IPS-20b (cell line): ENCODE results near the gene TMEM233.
"Not testable (repeated sequence)": the region's sequence is repeated elsewhere in the genome, so short reads cannot be mapped to it uniquely, and the experiment has no call there.

Source experiments
- H3K27ac ChIP-seq: one replicate; pipeline ENCODE4 v1.5.1; 2013; ENCODE audit warnings: low read length
- H3K27me3 ChIP-seq: 2 replicates; pipeline ENCODE4 v1.6.1; 2013; ENCODE audit warnings: mild to moderate bottlenecking, low read length, inconsistent platforms; ENCODE audit not compliant: insufficient read depth
- H3K36me3 ChIP-seq: 2 replicates; pipeline ENCODE4 v1.6.1; 2013; ENCODE audit warnings: low read depth, mild to moderate bottlenecking, inconsistent platforms, low read length, moderate library complexity; ENCODE audit not compliant: insufficient read depth
- H3K4me1 ChIP-seq: 2 replicates; pipeline ENCODE4 v1.6.1; 2013; ENCODE audit warnings: mild to moderate bottlenecking, control low read depth, inconsistent platforms, low read length, moderate library complexity; ENCODE audit not compliant: insufficient read depth
- H3K4me3 ChIP-seq: 2 replicates; pipeline ENCODE4 v1.5.1; 2013; ENCODE audit warnings: mild to moderate bottlenecking, low read length, inconsistent platforms
- H3K9ac ChIP-seq: 2 replicates; pipeline ENCODE4 v1.6.1; 2013; ENCODE audit warnings: low read depth, mild to moderate bottlenecking, inconsistent platforms, low read length, moderate library complexity
- H3K9me3 ChIP-seq: 2 replicates; pipeline ENCODE4 v1.6.1; 2013; ENCODE audit warnings: mild to moderate bottlenecking, low read depth, low read length, inconsistent platforms; ENCODE audit not compliant: insufficient read depth

Gene TMEM233

GRCh38 chr12:119631930-119632678, 38.5 kb downstream of the TMEM233 start:
- Histone ChIP-seq H3K9ac (no peak overlapping the region), H3K27ac (no peak overlapping the region), H3K36me3 (no peaks in the 10 kb centered on the region), H3K4me1 (0 out of 2 replicates have a peak, but pooled peaks cover 3% of the 10 kb centered on the region), H3K4me3 (no peak overlapping the region), H3K9me3 (no peaks in the 10 kb centered on the region), H3K27me3 (no peaks in the 10 kb centered on the region; the same call in 1 of the 2 replicates)

- no peaks in the 10 kb centered on the region for H3K9me3 ChIP-seq
- no peaks in the 10 kb centered on the region for H3K36me3 ChIP-seq
- 0 out of 2 replicates have a peak, but pooled peaks cover 3% of the 10 kb centered on the region for H3K4me1 ChIP-seq
- no peaks in the 10 kb centered on the region; the same call in 1 of the 2 replicates for H3K27me3 ChIP-seq
- H3K9ac ChIP-seq: no peak overlapping the region
- H3K27ac ChIP-seq: no peak overlapping the region
- no peak overlapping the region for H3K4me3 ChIP-seq
These were observed 41.2 kb downstream of the TMEM233 start for GRCh38 chr12:119634743-119635142.

- Histone ChIP-seq H3K9me3 (no peaks in the 10 kb centered on the region), H3K4me1 (no peaks in the 10 kb centered on the region), H3K4me3 (no peak overlapping the region), H3K36me3 (no peaks in the 10 kb centered on the region), H3K27me3 (no peaks in the 10 kb centered on the region), H3K27ac (no peak overlapping the region), H3K9ac (no peak overlapping the region)
These were observed 49.4 kb downstream of the TMEM233 start for GRCh38 chr12:119642986-119643385.

GRCh38 chr12:119644930-119645329, 51.4 kb downstream of the TMEM233 start:
- H3K27ac ChIP-seq: no peak overlapping the region
- no peaks in the 10 kb centered on the region for H3K36me3 ChIP-seq
- H3K4me1 ChIP-seq: no peaks in the 10 kb centered on the region
- no peak overlapping the region for H3K9ac ChIP-seq
- no peaks in the 10 kb centered on the region for H3K27me3 ChIP-seq
- H3K9me3 ChIP-seq: no peaks in the 10 kb centered on the region
- H3K4me3 ChIP-seq: no peak overlapping the region

- Histone ChIP-seq H3K4me1 (no peaks in the 10 kb centered on the region), H3K9me3 (no peaks in the 10 kb centered on the region), H3K4me3 (no peak overlapping the region), H3K9ac (no peak overlapping the region), H3K36me3 (no peaks in the 10 kb centered on the region), H3K27me3 (no peaks in the 10 kb centered on the region), H3K27ac (no peak overlapping the region)
These were observed 52.0 kb downstream of the TMEM233 start for GRCh38 chr12:119645535-119646059.

- no peaks in the 10 kb centered on the region for H3K36me3 ChIP-seq
- no peak overlapping the region for H3K4me3 ChIP-seq
- H3K9me3 ChIP-seq: peaks cover 18% of the 10 kb centered on the region
- H3K27me3 ChIP-seq: no peaks in the 10 kb centered on the region
- no peak overlapping the region for H3K9ac ChIP-seq
- H3K4me1 ChIP-seq: no peaks in the 10 kb centered on the region
- no peak overlapping the region for H3K27ac ChIP-seq
These were observed 55.7 kb downstream of the TMEM233 start for GRCh38 chr12:119649202-119649808.

- Histone ChIP-seq H3K4me3 (no peak overlapping the region), H3K9me3 (peaks cover 18% of the 10 kb centered on the region), H3K9ac (no peak overlapping the region), H3K4me1 (no peaks in the 10 kb centered on the region), H3K27me3 (no peaks in the 10 kb centered on the region), H3K27ac (no peak overlapping the region), H3K36me3 (no peaks in the 10 kb centered on the region)
These were observed 59.1 kb downstream of the TMEM233 start for GRCh38 chr12:119652665-119653064.

GRCh38 chr12:119657001-119657400, 63.4 kb downstream of the TMEM233 start:
- peaks cover 17% of the 10 kb centered on the region for H3K9me3 ChIP-seq
- H3K36me3 ChIP-seq, H3K27ac ChIP-seq, H3K4me3 ChIP-seq, H3K4me1 ChIP-seq, H3K9ac ChIP-seq, H3K27me3 ChIP-seq: not testable (repeated sequence)

GRCh38 chr12:119658166-119658565, 64.6 kb downstream of the TMEM233 start:
- H3K9me3 ChIP-seq, H3K4me3 ChIP-seq, H3K36me3 ChIP-seq, H3K4me1 ChIP-seq, H3K27me3 ChIP-seq, H3K27ac ChIP-seq, H3K9ac ChIP-seq: not testable (repeated sequence)

- no peak overlapping the region for H3K4me3 ChIP-seq
- H3K36me3 ChIP-seq: no peaks in the 10 kb centered on the region
- no peak overlapping the region for H3K9ac ChIP-seq
- no peaks in the 10 kb centered on the region for H3K4me1 ChIP-seq
- no peak overlapping the region for H3K27ac ChIP-seq
- H3K27me3 ChIP-seq: no peaks in the 10 kb centered on the region
- H3K9me3 ChIP-seq: no peaks in the 10 kb centered on the region; the same call in none of the 2 replicates
These were observed 65.8 kb downstream of the TMEM233 start for GRCh38 chr12:119659289-119659897.

GRCh38 chr12:119660076-119660475, 66.5 kb downstream of the TMEM233 start:
- Histone ChIP-seq H3K27me3 (no peaks in the 10 kb centered on the region), H3K4me3 (no peak overlapping the region), H3K27ac (no peak overlapping the region), H3K4me1 (no peaks in the 10 kb centered on the region), H3K9me3 (no peaks in the 10 kb centered on the region; the same call in 1 of the 2 replicates), H3K36me3 (no peaks in the 10 kb centered on the region), H3K9ac (no peak overlapping the region)
